HepG2 (cell line): ENCODE measurements around the gene LGI4. TPM values are rescaled to one million over a fixed set of nuclear protein-coding genes. Genes with fewer than 3 reads are reported as not detected.

Source experiments
- ATAC-seq: fragments of 200-7000 bp; cut with Tn5 transposase; 3 replicates; pipeline ENCODE4 v1.9.1; 2020; ENCODE audit warnings: mild to moderate bottlenecking, moderate library complexity
- BruUV-seq: library from RNA; stranded (reverse); fragments of 400-500 nt; replicated peaks from 2 replicates; lab custom pipeline; 2021; lab: Mats Ljungman, UMichigan
- CTCF ChIA-PET: fragments of 300-600 bp; formaldehyde crosslinking; extraction: SDS; loops from one replicate; lab custom pipeline; 2021; ENCODE audit warnings: low total read pairs, inconsistent platforms, low intra/inter-chr PET ratio; lab: Yijun Ruan, JAX
- POLR2A ChIA-PET: fragments of 350-600 bp; sonication (Branson Sonifier 250); formaldehyde crosslinking; loops from one replicate; lab custom pipeline; 2020; ENCODE audit warnings: antibody characterized with exemption, inconsistent platforms; lab: Yijun Ruan, JAX
- DNase-seq: peaks from one replicate; pipeline ENCODE4 v3.0.0-alpha.2; 2015; ENCODE audit warnings: low spot score
- FAIRE-seq: peaks from 3 replicates; lab custom pipeline; 2011; peaks lifted over from hg19 to GRCh38; lab: Jason Lieb, UNC
- H2AFZ ChIP-seq: one replicate; pipeline ENCODE4 v1.6.1; 2011; ENCODE audit warnings: low read length, inconsistent platforms
- H3K27ac ChIP-seq: fragments of 300-600 bp; 3 replicates; pipeline ENCODE4 v1.8.0; 2011; ENCODE audit warnings: mixed run types, mild to moderate bottlenecking, mixed read lengths, low read length, inconsistent platforms; ENCODE audit not compliant: insufficient read depth; ENCODE audit errors: extremely low read length
- H3K27me3 ChIP-seq, 2 experiments: fragments of 200-600 bp in 1 of 2; 2 replicates in 1 of 2; 3 replicates in 1 of 2; pipeline versions ENCODE4 v1.6.0 to v1.8.0; 2011; ENCODE audit warnings: low read length in 2 of 2, mild to moderate bottlenecking in 2 of 2, moderate library complexity in 2 of 2, inconsistent platforms in 1 of 2; ENCODE audit not compliant: insufficient read depth in 2 of 2, control insufficient read depth in 1 of 2
- H3K36me3 ChIP-seq, 2 experiments: fragments of 200-600 bp in 1 of 2; replicated peaks in 1 of 2; 2 replicates in 1 of 2; 3 replicates in 1 of 2; pipeline versions ENCODE4 v1.5.1 to v1.8.0; 2011; ENCODE audit warnings: low read length in 2 of 2, inconsistent platforms in 1 of 2; ENCODE audit not compliant: insufficient read depth in 2 of 2, control insufficient read depth in 1 of 2
- H3K4me1 ChIP-seq: 2 replicates; pipeline ENCODE4 v1.5.1; 2012; ENCODE audit warnings: low read length, inconsistent platforms; ENCODE audit not compliant: insufficient read depth
- H3K4me2 ChIP-seq: 2 replicates; pipeline ENCODE4 v1.6.0; 2011; ENCODE audit warnings: low read depth, low read length, inconsistent platforms
- H3K4me3 ChIP-seq, 3 experiments: fragments of 200-600 bp in 1 of 3; sonication (generic), shearing (Covaris generic) in 1 of 3; replicated peaks in 1 of 3; 2 replicates each; pipeline ENCODE4 v1.5.1; 2011 to 2016; ENCODE audit warnings: low read length in 3 of 3, inconsistent platforms in 2 of 3, low read depth in 2 of 3, mild to moderate bottlenecking in 2 of 3, control low read depth in 1 of 3, mixed read lengths in 1 of 3; ENCODE audit not compliant: insufficient read depth in 1 of 3
- H3K79me2 ChIP-seq: one replicate; pipeline ENCODE4 v1.6.1; 2011; ENCODE audit warnings: low read length, inconsistent platforms; ENCODE audit not compliant: insufficient read depth
- H3K9ac ChIP-seq: 2 replicates; pipeline ENCODE4 v1.6.0; 2011; ENCODE audit warnings: mild to moderate bottlenecking, low read depth, low read length, inconsistent platforms; ENCODE audit not compliant: insufficient read depth
- H3K9me3 ChIP-seq: 2 replicates; pipeline ENCODE4 v1.5.1; 2012; ENCODE audit warnings: mild to moderate bottlenecking, low read length
- H4K20me1 ChIP-seq: 2 replicates; pipeline ENCODE4 v1.6.0; 2011; ENCODE audit warnings: inconsistent platforms, mild to moderate bottlenecking, low read length, moderate library complexity; ENCODE audit not compliant: insufficient read depth
- FOXP1 ChIP-seq, 2 experiments: fragments of 450-650 bp in 1 of 2; IDR thresholded peaks; 2 replicates each; pipeline ENCODE4 v1.6.1; 2017 to 2018; ENCODE audit warnings: antibody characterized with exemption in 1 of 2
- HNRNPL ChIP-seq: fragments of 200-400 bp; formaldehyde crosslinking; IDR thresholded peaks from 2 replicates; pipeline ENCODE4 v1.6.1; 2017; ENCODE audit warnings: mild to moderate bottlenecking, low read depth, low read length
- HNRNPLL ChIP-seq: fragments of 200-400 bp; formaldehyde crosslinking; IDR thresholded peaks from 2 replicates; pipeline ENCODE4 v1.6.1; 2017; ENCODE audit warnings: mild to moderate bottlenecking, low read depth, low read length; ENCODE audit not compliant: poor library complexity, severe bottlenecking
- ZFP37 ChIP-seq: sonication (generic); formaldehyde crosslinking; IDR thresholded peaks from 2 replicates; pipeline ENCODE4 v1.4.0; 2020; ENCODE audit warnings: missing genetic modification reagents, borderline replicate concordance
- ZNF121 ChIP-seq: sonication (generic); formaldehyde crosslinking; IDR thresholded peaks from 2 replicates; pipeline ENCODE4 v1.5.0; 2020; ENCODE audit warnings: mild to moderate bottlenecking, missing genetic modification reagents
- ZNF775 ChIP-seq: sonication (generic); formaldehyde crosslinking; IDR thresholded peaks from 2 replicates; pipeline ENCODE4 v1.4.0; 2020; ENCODE audit warnings: missing genetic modification reagents, mild to moderate bottlenecking, moderate library complexity, borderline replicate concordance
- ZSCAN31 ChIP-seq: sonication (generic); formaldehyde crosslinking; IDR thresholded peaks from 2 replicates; pipeline ENCODE4 v1.5.0; 2020; ENCODE audit warnings: low read depth, mild to moderate bottlenecking, missing genetic modification reagents
- WGBS: methylation state at CpG from one replicate; pipeline ENCODE4 v1.1.6; 2017; ENCODE audit warnings: low lambda C conversion rate; 5-methylcytosine and 5-hydroxymethylcytosine counted together
- in situ Hi-C: cut with HindIII; loops from 2 replicates; pipeline ENCODE4 v1.10.0; 2017; ENCODE audit warnings: low pct_unique_long_range_greater_than_20kb; ENCODE audit not compliant: extremely low pct_ligation_motif_present
- intact Hi-C: fragments of 100-400 bp; cut with micrococcal nuclease; formaldehyde crosslinking; loops from one replicate; pipeline ENCODE4 v1.10.0; 2022; ENCODE audit not compliant: unreplicated experiment
- polyA plus RNA-seq, 8 experiments: library from polyadenylated mRNA; depleted of rRNA in 3 of 8; stranded (reverse) in 7 of 8; unstranded in 1 of 8; fragments of >200 nt; fragmentation: Illumina TruSeq in 4 of 8; extraction: Trizol in 4 of 8; gene quantifications; 2 replicates each; pipeline versions ENCODE4 v1.2.1 to v1.2.3, GENCODE V29; 2011 to 2016; ENCODE audit warnings: low read depth in 4 of 8, missing spikeins in 1 of 8, mixed read lengths in 1 of 8; ENCODE audit not compliant: insufficient read depth in 1 of 8
- total RNA-seq, 5 experiments: library from RNA; depleted of rRNA; stranded (reverse); fragments of >200 nt; fragmentation: Illumina TruSeq; extraction: Trizol; gene quantifications; 2 replicates each; pipeline ENCODE4 v1.2.3, GENCODE V29; 2016; ENCODE audit warnings: low read depth in 1 of 5
- TF ChIP-seq, protein P1 (sequence below): sonication (generic); formaldehyde crosslinking; IDR thresholded peaks from 2 replicates; pipeline ENCODE4 v1.4.0; 2020; ENCODE audit warnings: missing genetic modification reagents
- TF ChIP-seq, protein P2 (sequence below): sonication (generic); formaldehyde crosslinking; conservative IDR thresholded peaks from 2 replicates; pipeline ENCODE4 v1.8.0; 2022; ENCODE audit warnings: missing genetic modification reagents
- TF ChIP-seq, protein P3 (sequence below): sonication (generic); formaldehyde crosslinking; IDR thresholded peaks from 2 replicates; pipeline ENCODE4 v1.4.0; 2020; ENCODE audit warnings: missing genetic modification reagents, mild to moderate bottlenecking, borderline replicate concordance

Gene LGI4
- total and polyA plus RNA-seq, 2 of the 13 experiments (the other 11 are each of a cell fraction or from before 2014, with no cell fraction given): 2.8 TPM; not detected in 1

DNA sequence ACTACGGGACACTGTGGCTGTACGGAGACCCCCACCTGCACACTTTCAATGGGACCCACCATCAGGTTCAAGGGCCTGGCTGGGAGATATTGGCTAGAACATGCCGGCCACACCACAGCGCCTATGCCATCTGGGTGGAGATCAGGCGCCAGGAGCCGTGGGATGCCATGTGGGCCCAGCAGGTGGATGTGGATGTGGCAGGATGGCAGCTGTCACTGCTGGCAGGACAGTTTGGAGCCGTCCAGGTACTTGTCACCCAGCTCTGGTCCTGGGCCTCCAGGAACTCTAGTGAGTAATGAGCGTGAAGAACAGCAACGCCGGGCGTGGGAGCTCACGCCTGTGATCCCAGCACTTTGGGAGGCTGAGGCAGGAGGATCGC lies 35.0 kb downstream of the LGI4 start:
- BruUV-seq: no TSS peak
- TF ChIP-seq, protein P1, sequence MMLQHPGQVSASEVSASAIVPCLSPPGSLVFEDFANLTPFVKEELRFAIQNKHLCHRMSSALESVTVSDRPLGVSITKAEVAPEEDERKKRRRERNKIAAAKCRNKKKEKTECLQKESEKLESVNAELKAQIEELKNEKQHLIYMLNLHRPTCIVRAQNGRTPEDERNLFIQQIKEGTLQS (CRISPR knock-in tag): no peak
- TF ChIP-seq HNRNPL: peak; percentile 67; the same call in 1 of the 2 replicates
- FAIRE-seq: no peak
- no peaks in the 10 kb centered on the region for H4K20me1 ChIP-seq
- 73% methylated on average over 8 of the region's 13 CpGs for WGBS
- ChIA-PET CTCF (no interaction called here), POLR2A (no interaction called here)
- no peak overlapping the region for H3K9ac ChIP-seq
- peaks cover 45% of the 10 kb centered on the region for H3K4me1 ChIP-seq
- intact Hi-C loops: loop anchor here (2.0 kb wide), 1 partner anchor 57 kb away; no protein-coding TSS in a partner anchor
- no peaks in the 10 kb centered on the region for H3K36me3 ChIP-seq
- peak overlapping the region in 1 of 3 experiments; percentile 3; a peak in 1 of 6 replicates for H3K4me3 ChIP-seq
- in situ Hi-C loops: no loop called here
- no peak overlapping the region for H2AFZ ChIP-seq
- H3K27me3 ChIP-seq: peaks cover 0 to 4% of the 10 kb centered on the region in 2 experiments; a peak in 1 of 5 replicates
- H3K27ac ChIP-seq: no peak overlapping the region
- ATAC-seq: no peak
- no peak overlapping the region for H3K4me2 ChIP-seq
- no peak for DNase-seq
- H3K9me3 ChIP-seq: no peaks in the 10 kb centered on the region
- H3K79me2 ChIP-seq: no peaks in the 10 kb centered on the region

DNA sequence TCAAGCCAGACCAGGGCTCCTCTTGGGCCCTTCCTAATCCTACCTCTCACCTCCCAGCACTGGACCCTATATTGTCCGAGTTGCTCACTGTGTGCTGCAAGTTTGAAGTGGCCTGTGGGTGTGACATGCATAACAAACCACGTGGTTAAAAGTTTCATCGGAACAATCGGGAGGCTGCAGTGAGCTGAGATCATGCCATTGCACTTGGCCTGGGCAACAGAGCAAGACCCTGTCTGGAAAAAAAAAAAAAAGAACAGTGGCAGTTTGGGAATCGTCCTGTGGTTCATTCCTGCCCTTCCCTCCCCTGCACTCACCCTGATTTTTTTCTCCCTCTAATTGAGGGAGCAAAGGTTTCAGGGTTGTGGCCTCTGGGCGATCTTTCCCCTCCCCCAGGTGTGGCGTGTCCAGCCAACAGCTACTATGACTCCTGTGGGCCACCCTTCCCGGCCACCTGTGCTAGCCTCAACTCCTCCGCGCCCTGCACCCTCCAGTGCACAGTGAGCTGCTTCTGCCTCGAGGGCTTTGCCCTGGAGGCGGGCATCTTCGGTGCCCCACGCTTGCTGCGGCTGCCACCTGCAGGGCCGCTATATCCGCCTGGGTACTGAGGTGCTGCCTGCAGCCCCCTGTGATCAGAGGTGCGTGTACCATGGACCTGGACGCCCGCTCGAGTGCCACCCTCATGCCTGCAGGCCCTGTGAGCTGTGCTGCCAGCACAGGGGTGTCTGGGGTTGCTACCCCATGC lies 35.5 kb downstream of the LGI4 start:
- BruUV-seq: no TSS peak
- TF ChIP-seq FOXP1 (IDR thresholded peaks at IDR 0.05): no peak
- no peak for TF ChIP-seq FOXP1 (CRISPR knock-in tag; IDR thresholded peaks at IDR 0.05)
- TF ChIP-seq ZNF121 (CRISPR knock-in tag): peak; percentile 77
- TF ChIP-seq ZNF775: no peak
- peak; percentile 26 for TF ChIP-seq HNRNPLL
- TF ChIP-seq, protein P2, sequence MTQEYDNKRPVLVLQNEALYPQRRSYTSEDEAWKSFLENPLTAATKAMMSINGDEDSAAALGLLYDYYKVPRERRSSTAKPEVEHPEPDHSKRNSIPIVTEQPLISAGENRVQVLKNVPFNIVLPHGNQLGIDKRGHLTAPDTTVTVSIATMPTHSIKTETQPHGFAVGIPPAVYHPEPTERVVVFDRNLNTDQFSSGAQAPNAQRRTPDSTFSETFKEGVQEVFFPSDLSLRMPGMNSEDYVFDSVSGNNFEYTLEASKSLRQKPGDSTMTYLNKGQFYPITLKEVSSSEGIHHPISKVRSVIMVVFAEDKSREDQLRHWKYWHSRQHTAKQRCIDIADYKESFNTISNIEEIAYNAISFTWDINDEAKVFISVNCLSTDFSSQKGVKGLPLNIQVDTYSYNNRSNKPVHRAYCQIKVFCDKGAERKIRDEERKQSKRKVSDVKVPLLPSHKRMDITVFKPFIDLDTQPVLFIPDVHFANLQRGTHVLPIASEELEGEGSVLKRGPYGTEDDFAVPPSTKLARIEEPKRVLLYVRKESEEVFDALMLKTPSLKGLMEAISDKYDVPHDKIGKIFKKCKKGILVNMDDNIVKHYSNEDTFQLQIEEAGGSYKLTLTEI (CRISPR knock-in tag): no peak
- TF ChIP-seq, protein P3, sequence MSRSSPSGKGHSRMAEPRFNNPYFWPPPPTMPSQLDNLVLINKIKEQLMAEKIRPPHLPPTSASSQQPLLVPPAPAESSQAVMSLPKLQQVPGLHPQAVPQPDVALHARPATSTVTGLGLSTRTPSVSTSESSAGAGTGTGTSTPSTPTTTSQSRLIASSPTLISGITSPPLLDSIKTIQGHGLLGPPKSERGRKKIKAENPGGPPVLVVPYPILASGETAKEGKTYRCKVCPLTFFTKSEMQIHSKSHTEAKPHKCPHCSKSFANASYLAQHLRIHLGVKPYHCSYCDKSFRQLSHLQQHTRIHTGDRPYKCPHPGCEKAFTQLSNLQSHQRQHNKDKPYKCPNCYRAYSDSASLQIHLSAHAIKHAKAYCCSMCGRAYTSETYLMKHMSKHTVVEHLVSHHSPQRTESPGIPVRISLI (CRISPR knock-in tag): peak; percentile 53; the same call in 1 of the 2 replicates
- TF ChIP-seq HNRNPL: peak; percentile 93
- no peak for TF ChIP-seq ZSCAN31
- TF ChIP-seq ZFP37: no peak
- TF ChIP-seq, all 625 proteins: peak for 4
- Histone ChIP-seq H3K27me3 (peaks cover 0 to 4% of the 10 kb centered on the region in 2 experiments; a peak in 1 of 5 replicates), H3K9ac (no peak overlapping the region), H3K4me1 (peaks cover 45% of the 10 kb centered on the region), H2AFZ (no peak overlapping the region), H3K27ac (no peak overlapping the region), H3K36me3 (no peaks in the 10 kb centered on the region), H4K20me1 (no peaks in the 10 kb centered on the region), H3K4me3 (peak overlapping the region in 1 of 3 experiments; percentile 3; a peak in 1 of 6 replicates), H3K9me3 (no peaks in the 10 kb centered on the region), H3K4me2 (peak overlapping the region; percentile 32), H3K79me2 (no peaks in the 10 kb centered on the region)
- FAIRE-seq: no peak
- ATAC-seq: no peak; the same call in 1 of the 3 replicates
- 14% methylated on average over 8 of the region's 21 CpGs for WGBS
- intact Hi-C loops: no loop called here
- CTCF ChIA-PET: no interaction called here
- DNase-seq: no peak
- in situ Hi-C loops: no loop called here
- POLR2A ChIA-PET: no interaction called here
